ENCODE measurements around the gene SPPL3.

SPPL3 gene

DNA sequence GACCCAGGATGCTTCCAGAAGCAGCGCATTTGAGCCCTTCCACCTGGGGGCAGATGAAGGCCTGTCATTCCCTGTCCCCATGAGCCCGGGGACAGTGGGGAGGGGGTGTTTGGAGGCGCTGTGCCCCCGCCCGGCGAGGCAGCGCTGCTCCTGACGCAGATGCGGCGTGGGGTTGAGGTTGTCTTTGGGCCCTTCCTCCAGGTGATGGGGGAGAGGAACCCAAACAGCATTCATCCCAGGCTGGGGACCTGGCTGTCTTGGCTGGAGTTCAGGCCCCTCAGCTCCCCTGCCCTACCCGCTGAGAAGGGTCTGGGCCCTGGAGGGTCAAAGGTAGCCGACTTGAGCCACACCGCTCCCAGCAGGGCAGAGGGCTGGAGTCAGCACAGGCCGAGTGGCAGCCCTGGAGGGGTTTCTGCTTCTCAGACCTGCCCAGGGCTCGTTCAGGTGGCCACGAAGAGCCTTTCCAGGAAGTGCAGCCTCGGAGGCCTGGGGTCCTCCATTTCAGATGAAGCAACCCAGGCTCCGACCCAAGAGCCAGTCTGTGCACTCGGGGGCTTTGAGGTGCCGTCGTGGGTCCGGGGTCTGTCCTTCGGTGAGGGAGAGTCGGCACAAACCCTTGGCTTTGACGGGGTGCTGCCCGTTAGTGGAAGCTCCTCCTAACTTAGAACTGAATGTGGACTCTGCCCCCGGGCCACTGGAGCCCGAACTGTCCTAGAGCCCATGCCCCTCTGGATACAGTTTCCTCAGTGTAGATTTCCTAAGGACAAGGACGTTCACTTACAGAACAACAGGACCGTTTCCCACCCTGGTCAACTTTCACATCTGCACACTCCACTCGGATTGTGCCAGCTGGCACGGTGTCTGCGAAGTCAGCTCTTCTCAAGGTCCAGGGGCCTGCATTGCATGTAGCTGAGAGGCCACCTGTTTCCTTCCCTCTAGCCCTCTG, 162.4 kb downstream of the SPPL3 start:
- H3K9me3 ChIP-seq (ENCODE audit: control insufficient read depth, insufficient read depth, low read depth, low read length) = no peaks in the 10 kb centered on the region
- H3K27ac ChIP-seq (ENCODE audit: low read depth, low read length) = 0 out of 2 replicates have a peak overlapping the region, but pooled peaks have one; percentile 15
- no peaks in the 10 kb centered on the region for H3K36me3 ChIP-seq (ENCODE audit: control insufficient read depth, insufficient read depth, low read length)
- H3K9ac ChIP-seq (ENCODE audit: low read length) = no peak overlapping the region
- no peaks in the 10 kb centered on the region for H3K27me3 ChIP-seq (ENCODE audit: control insufficient read depth, insufficient read depth, low read length)
- no peak overlapping the region for H3K4me3 ChIP-seq (ENCODE audit: low read depth, low read length)
- H3K4me1 ChIP-seq (ENCODE audit: control insufficient read depth, insufficient read depth, low read length) = no peaks in the 10 kb centered on the region

DNA sequence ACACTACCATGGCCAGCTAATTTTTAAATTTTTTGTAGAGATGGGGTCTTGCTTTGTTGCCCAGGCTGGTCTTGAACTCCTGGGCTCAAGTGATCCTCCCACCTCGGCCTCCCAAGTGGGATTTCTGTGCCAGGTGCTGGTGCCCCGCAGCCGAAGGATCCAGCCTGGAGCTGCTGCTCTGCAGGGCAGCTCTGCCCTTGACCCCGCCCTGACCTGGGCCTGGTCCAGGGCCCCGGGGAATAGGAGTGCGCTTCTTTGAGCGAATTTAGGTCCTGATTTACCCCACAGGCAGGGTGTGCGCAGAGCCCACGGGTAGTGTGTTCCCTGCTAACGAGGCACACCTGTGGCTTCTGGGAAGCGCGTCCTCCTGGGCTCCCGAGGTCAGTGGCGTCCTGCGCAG, 163.3 kb downstream of the SPPL3 start:
- no peaks in the 10 kb centered on the region for H3K9me3 ChIP-seq (ENCODE audit: control insufficient read depth, insufficient read depth, low read depth, low read length)
- no peak overlapping the region for H3K4me3 ChIP-seq (ENCODE audit: low read depth, low read length)

DNA sequence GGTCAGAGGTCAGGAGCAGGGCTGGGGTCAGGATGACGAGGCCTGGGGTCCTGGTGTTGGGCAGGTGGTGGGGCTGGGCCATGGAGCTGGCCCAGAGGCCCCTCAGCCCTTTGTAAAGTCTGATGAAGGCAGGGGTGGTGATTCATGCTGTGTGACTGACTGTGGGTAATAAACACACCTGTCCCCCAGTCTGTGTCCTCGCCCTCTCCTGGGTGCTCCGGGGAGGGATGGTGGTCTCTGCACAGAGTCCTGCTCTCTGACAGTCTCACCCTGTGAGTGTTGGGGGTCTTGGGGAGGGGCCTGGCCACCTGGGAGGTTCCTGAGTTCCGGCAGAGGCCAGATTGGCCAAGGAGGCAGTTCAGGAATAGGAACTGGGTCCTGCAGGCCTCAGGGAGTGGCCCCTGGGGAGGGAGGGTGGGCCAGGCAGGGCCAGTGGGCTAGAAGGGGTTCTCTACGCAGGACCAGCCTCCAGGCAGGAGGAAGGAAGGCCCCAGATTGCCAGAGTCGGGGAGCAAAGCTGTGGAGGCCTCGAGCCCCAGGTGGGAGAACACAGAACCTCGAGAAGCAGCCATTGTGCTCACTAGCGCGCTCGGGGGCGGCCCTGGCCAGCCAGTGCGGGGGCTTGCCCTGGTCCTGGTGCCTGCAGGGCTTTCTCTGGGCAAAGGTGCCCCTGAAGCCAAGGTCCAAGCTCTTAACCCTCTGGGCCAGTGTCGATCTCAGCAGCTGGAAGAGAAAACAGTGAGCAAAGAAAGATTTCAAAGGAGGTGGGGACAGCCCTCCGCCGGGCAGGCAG, 164.1 kb downstream of the SPPL3 start:
- Histone ChIP-seq H3K9ac (ENCODE audit: low read length) (no peak overlapping the region), H3K27ac (ENCODE audit: low read depth, low read length) (no peak overlapping the region), H3K36me3 (ENCODE audit: control insufficient read depth, insufficient read depth, low read length) (no peaks in the 10 kb centered on the region), H3K4me3 (ENCODE audit: low read depth, low read length) (no peak overlapping the region), H3K27me3 (ENCODE audit: control insufficient read depth, insufficient read depth, low read length) (no peaks in the 10 kb centered on the region), H3K9me3 (ENCODE audit: control insufficient read depth, insufficient read depth, low read depth, low read length) (no peaks in the 10 kb centered on the region), H3K4me1 (ENCODE audit: control insufficient read depth, insufficient read depth, low read length) (no peaks in the 10 kb centered on the region)

More for the DNA sequence above, 163.3 kb downstream of the SPPL3 start:
- Histone ChIP-seq H3K27me3 (ENCODE audit: control insufficient read depth, insufficient read depth, low read length) (no peaks in the 10 kb centered on the region), H3K27ac (ENCODE audit: low read depth, low read length) (no peak overlapping the region), H3K36me3 (ENCODE audit: control insufficient read depth, insufficient read depth, low read length) (no peaks in the 10 kb centered on the region), H3K9ac (ENCODE audit: low read length) (no peak overlapping the region), H3K4me1 (ENCODE audit: control insufficient read depth, insufficient read depth, low read length) (no peaks in the 10 kb centered on the region)

DNA sequence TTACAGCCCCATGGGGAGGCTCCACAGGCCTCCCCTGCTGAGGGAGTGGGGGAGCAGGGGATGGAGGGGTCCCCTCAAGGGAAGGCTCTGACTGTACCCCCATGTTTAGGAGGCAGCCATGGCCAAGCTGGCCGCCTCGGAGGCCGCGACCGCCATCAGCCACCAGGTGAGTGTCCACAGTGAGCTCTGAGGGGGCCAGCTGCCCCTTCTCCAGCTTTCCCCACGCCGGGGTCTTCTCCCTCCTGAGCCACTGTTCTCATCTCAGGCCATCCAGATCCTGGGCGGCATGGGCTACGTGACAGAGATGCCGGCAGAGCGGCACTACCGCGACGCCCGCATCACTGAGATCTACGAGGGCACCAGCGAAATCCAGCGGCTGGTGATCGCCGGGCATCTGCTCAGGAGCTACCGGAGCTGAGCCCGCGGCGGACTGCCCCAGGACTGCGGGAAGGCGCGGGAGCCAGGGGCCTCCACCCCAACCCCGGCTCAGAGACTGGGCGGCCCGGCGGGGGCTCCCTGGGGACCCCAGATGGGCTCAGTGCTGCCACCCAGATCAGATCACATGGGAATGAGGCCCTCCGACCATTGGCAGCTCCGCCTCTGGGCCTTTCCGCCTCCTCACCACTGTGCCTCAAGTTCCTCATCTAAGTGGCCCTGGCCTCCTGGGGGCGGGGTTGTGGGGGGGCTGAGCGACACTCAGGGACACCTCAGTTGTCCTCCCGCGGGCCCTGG, 165.0 kb downstream of the SPPL3 start:
- Histone ChIP-seq H3K9ac (ENCODE audit: low read length) (no peak overlapping the region), H3K4me3 (ENCODE audit: low read depth, low read length) (no peak overlapping the region), H3K27me3 (ENCODE audit: control insufficient read depth, insufficient read depth, low read length) (no peaks in the 10 kb centered on the region), H3K4me1 (ENCODE audit: control insufficient read depth, insufficient read depth, low read length) (no peaks in the 10 kb centered on the region), H3K27ac (ENCODE audit: low read depth, low read length) (no peak overlapping the region), H3K9me3 (ENCODE audit: control insufficient read depth, insufficient read depth, low read depth, low read length) (no peaks in the 10 kb centered on the region), H3K36me3 (ENCODE audit: control insufficient read depth, insufficient read depth, low read length) (no peaks in the 10 kb centered on the region)

GRCh38 chr12:120738252-120739030, 165.7 kb downstream of the SPPL3 start:
- Histone ChIP-seq H3K9ac (ENCODE audit: low read length) (no peak overlapping the region), H3K9me3 (ENCODE audit: control insufficient read depth, insufficient read depth, low read depth, low read length) (0 out of 2 replicates have a peak, but pooled peaks cover 1% of the 10 kb centered on the region), H3K4me3 (ENCODE audit: low read depth, low read length) (no peak overlapping the region), H3K4me1 (ENCODE audit: control insufficient read depth, insufficient read depth, low read length) (no peaks in the 10 kb centered on the region), H3K27me3 (ENCODE audit: control insufficient read depth, insufficient read depth, low read length) (no peaks in the 10 kb centered on the region), H3K27ac (ENCODE audit: low read depth, low read length) (no peak overlapping the region), H3K36me3 (ENCODE audit: control insufficient read depth, insufficient read depth, low read length) (no peaks in the 10 kb centered on the region)

- Histone ChIP-seq H3K4me1 (ENCODE audit: control insufficient read depth, insufficient read depth, low read length) (no peaks in the 10 kb centered on the region), H3K27ac (ENCODE audit: low read depth, low read length) (no peak overlapping the region), H3K9ac (ENCODE audit: low read length) (no peak overlapping the region), H3K9me3 (ENCODE audit: control insufficient read depth, insufficient read depth, low read depth, low read length) (peaks cover 5% of the 10 kb centered on the region; the same call in 1 of the 2 replicates), H3K27me3 (ENCODE audit: control insufficient read depth, insufficient read depth, low read length) (no peaks in the 10 kb centered on the region), H3K4me3 (ENCODE audit: low read depth, low read length) (no peak overlapping the region), H3K36me3 (ENCODE audit: control insufficient read depth, insufficient read depth, low read length) (no peaks in the 10 kb centered on the region)
These were observed 166.5 kb downstream of the SPPL3 start for GRCh38 chr12:120737557-120738251.

DNA sequence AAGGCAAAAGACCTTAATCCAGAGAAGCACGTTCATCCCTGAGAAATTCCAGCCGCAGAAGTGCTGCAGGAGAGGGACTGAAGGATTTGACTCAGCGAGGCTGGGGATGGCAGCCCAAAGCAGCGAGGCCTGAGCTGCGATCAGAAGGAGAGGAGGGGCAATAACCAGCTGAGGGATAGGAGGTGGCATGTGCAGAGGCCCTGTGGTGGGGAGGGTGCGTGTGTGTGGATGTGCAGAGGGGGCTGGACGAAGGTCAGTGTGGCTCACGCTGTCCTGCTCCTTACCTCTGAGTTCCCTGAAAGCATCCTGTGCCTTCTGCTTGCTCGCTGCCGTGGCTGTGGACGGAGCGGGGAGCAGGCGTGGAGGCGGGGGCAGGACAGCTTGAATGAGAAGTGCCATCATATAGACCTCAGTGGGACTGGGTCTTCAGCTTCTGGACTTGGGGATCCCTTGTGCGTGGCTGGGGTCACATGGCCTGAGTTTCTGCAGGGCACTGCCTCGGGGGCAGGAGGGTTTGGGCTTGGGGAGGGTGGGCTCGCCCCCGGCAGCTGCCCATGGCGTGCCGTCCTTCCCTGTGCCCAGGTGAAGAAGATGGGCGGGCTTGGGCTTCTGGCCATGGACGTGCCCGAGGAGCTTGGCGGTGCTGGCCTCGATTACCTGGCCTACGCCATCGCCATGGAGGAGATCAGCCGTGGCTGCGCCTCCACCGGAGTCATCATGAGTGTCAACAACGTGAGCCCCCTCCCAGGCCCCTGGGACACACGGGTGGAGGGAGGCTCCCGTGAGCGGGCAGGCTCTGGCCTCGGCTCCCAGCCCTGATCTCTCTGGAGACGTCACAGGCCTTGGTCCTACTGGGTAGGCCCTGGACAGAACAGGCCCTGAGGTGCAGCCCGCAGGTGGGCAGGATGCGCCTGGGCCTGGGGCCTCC, 167.5 kb downstream of the SPPL3 start:
- H3K27ac ChIP-seq (ENCODE audit: low read depth, low read length) = no peak overlapping the region
- no peaks in the 10 kb centered on the region for H3K27me3 ChIP-seq (ENCODE audit: control insufficient read depth, insufficient read depth, low read length)
- no peak overlapping the region for H3K4me3 ChIP-seq (ENCODE audit: low read depth, low read length)
- H3K4me1 ChIP-seq (ENCODE audit: control insufficient read depth, insufficient read depth, low read length) = no peaks in the 10 kb centered on the region
- H3K9ac ChIP-seq (ENCODE audit: low read length) = no peak overlapping the region
- H3K9me3 ChIP-seq (ENCODE audit: control insufficient read depth, insufficient read depth, low read depth, low read length) = peaks cover 5% of the 10 kb centered on the region; the same call in 1 of the 2 replicates
- no peaks in the 10 kb centered on the region for H3K36me3 ChIP-seq (ENCODE audit: control insufficient read depth, insufficient read depth, low read length)

GRCh38 chr12:120735181-120735580, 169.0 kb downstream of the SPPL3 start:
- Histone ChIP-seq H3K36me3 (ENCODE audit: control insufficient read depth, insufficient read depth, low read length) (no peaks in the 10 kb centered on the region), H3K9me3 (ENCODE audit: control insufficient read depth, insufficient read depth, low read depth, low read length) (peaks cover 5% of the 10 kb centered on the region; the same call in 1 of the 2 replicates), H3K4me1 (ENCODE audit: control insufficient read depth, insufficient read depth, low read length) (no peaks in the 10 kb centered on the region), H3K27ac (ENCODE audit: low read depth, low read length) (no peak overlapping the region), H3K27me3 (ENCODE audit: control insufficient read depth, insufficient read depth, low read length) (no peaks in the 10 kb centered on the region), H3K9ac (ENCODE audit: low read length) (no peak overlapping the region), H3K4me3 (ENCODE audit: low read depth, low read length) (no peak overlapping the region)

GRCh38 chr12:120734210-120734609, 169.9 kb downstream of the SPPL3 start:
- H3K4me1 ChIP-seq (ENCODE audit: control insufficient read depth, insufficient read depth, low read length) = no peaks in the 10 kb centered on the region
- H3K36me3 ChIP-seq (ENCODE audit: control insufficient read depth, insufficient read depth, low read length) = peaks cover 3% of the 10 kb centered on the region; the same call in 1 of the 2 replicates
- no peak overlapping the region for H3K9ac ChIP-seq (ENCODE audit: low read length)
- H3K4me3 ChIP-seq (ENCODE audit: low read depth, low read length) = no peak overlapping the region
- peaks cover 5% of the 10 kb centered on the region; the same call in 1 of the 2 replicates for H3K9me3 ChIP-seq (ENCODE audit: control insufficient read depth, insufficient read depth, low read depth, low read length)
- no peak overlapping the region for H3K27ac ChIP-seq (ENCODE audit: low read depth, low read length)
- H3K27me3 ChIP-seq (ENCODE audit: control insufficient read depth, insufficient read depth, low read length) = no peaks in the 10 kb centered on the region
